SU-DHL-6 (cell line): ENCODE measurements around the gene TGM3.

Experiments
- H2AFZ ChIP-seq: fragments of 200-600 bp; sonication (generic); 2 replicates; pipeline ENCODE4 v1.6.1; 2014; ENCODE audit warnings: low read depth, mild to moderate bottlenecking, moderate library complexity, mixed read lengths, antibody characterized with exemption, low read length; ENCODE audit not compliant: severe bottlenecking
- H3F3A ChIP-seq: fragments of 200-600 bp; shearing (Covaris generic); 2 replicates; pipeline ENCODE4 v1.6.0; 2016; ENCODE audit warnings: antibody characterized with exemption, mild to moderate bottlenecking; ENCODE audit not compliant: insufficient read depth
- H3K27ac ChIP-seq: fragments of 200-600 bp; sonication (generic); 2 replicates; pipeline ENCODE4 v1.5.1; 2016; ENCODE audit warnings: low read depth, mild to moderate bottlenecking, low read length, moderate library complexity, mixed read lengths
- H3K27me3 ChIP-seq: fragments of 200-600 bp; sonication (generic), shearing (Covaris generic); 2 replicates; pipeline ENCODE4 v1.6.0; 2014; ENCODE audit warnings: mild to moderate bottlenecking, low read length
- H3K36me3 ChIP-seq: fragments of 200-600 bp; sonication (generic); 2 replicates; pipeline ENCODE4 v1.6.1; 2014; ENCODE audit warnings: mild to moderate bottlenecking, low read length, mixed read lengths
- H3K4me2 ChIP-seq: fragments of 300-600, 200-600 bp; shearing (Covaris generic), sonication (generic); 2 replicates; pipeline ENCODE4 v1.6.0; 2014; ENCODE audit warnings: low read length, low read depth, mild to moderate bottlenecking; ENCODE audit not compliant: poor library complexity, severe bottlenecking
- H3K4me3 ChIP-seq: fragments of 200-600 bp; sonication (generic); 2 replicates; pipeline ENCODE4 v1.5.1; 2014; ENCODE audit warnings: antibody characterized with exemption, low read length, mild to moderate bottlenecking, mixed read lengths; ENCODE audit not compliant: insufficient read depth, poor library complexity, severe bottlenecking
- H3K79me2 ChIP-seq: fragments of 200-600 bp; sonication (generic); 2 replicates; pipeline ENCODE4 v1.6.1; 2014; ENCODE audit warnings: mild to moderate bottlenecking, low read length, moderate library complexity; ENCODE audit not compliant: insufficient read depth
- H3K9ac ChIP-seq: fragments of 200-600 bp; sonication (generic); 2 replicates; pipeline ENCODE4 v1.7.0; 2014; ENCODE audit warnings: mild to moderate bottlenecking, low read length
- H3K9me2 ChIP-seq: fragments of 200-600 bp; sonication (generic); replicated peaks from 2 replicates; pipeline ENCODE4 v1.6.1; 2014; ENCODE audit warnings: low read length; ENCODE audit not compliant: insufficient read depth
- H3K9me3 ChIP-seq: fragments of 200-600 bp; sonication (generic); 2 replicates; pipeline ENCODE4 v1.6.1; 2014; ENCODE audit warnings: low read length, mixed read lengths; ENCODE audit not compliant: insufficient read depth
- H4K20me1 ChIP-seq: fragments of 200-600 bp; sonication (generic); 2 replicates; pipeline ENCODE4 v1.6.1; 2014; ENCODE audit warnings: low read depth, mild to moderate bottlenecking, antibody characterized with exemption, low read length, moderate library complexity, mixed read lengths
- EZH2phosphoT487 ChIP-seq: fragments of 200-600 bp; sonication (generic), shearing (Covaris generic); conservative IDR thresholded peaks from 2 replicates; pipeline ENCODE4 v1.6.1; 2018; ENCODE audit warnings: mild to moderate bottlenecking, antibody characterized with exemption, low read length, moderate library complexity, mixed read lengths
- TF ChIP-seq, protein P1 (sequence below): fragments of 200-600 bp; sonication (generic); IDR thresholded peaks from one replicate; pipeline ENCODE4 v1.5.1; 2017; ENCODE audit warnings: antibody characterized with exemption, mild to moderate bottlenecking, low read length, moderate library complexity; ENCODE audit not compliant: insufficient read depth, poor library complexity, severe bottlenecking

The TGM3 gene

DNA sequence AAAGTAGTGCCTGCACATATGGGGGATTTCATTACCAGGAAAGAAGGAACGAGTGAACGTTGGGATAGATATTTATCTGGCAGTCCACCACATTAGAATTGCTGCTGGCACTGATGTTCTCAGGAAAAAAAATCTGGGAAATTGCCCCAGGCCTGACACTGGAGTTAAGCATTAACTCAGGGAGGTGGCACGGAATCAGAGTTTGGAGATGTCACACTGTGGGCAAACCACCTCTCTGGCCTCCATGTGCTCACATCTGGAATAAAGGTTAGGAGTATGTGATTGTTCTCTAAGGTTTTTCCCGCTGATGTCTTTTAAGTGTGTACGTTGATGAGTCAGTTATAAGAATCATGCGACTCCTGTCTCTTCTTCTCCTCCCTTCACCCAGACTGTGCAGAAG lies 7.9 kb downstream of the TGM3 start:
- Histone ChIP-seq H3K4me2 (no peak overlapping the region), H3F3A (no peaks in the 10 kb centered on the region), H4K20me1 (no peaks in the 10 kb centered on the region), H3K27ac (no peak overlapping the region), H3K4me3 (no peak overlapping the region), H3K9me3 (no peaks in the 10 kb centered on the region), H3K36me3 (no peaks in the 10 kb centered on the region), H3K79me2 (no peaks in the 10 kb centered on the region), H3K27me3 (no peaks in the 10 kb centered on the region), H3K9me2 (no peaks in the 10 kb centered on the region), H2AFZ (no peak overlapping the region), H3K9ac (no peak overlapping the region)
- TF ChIP-seq, protein P1, sequence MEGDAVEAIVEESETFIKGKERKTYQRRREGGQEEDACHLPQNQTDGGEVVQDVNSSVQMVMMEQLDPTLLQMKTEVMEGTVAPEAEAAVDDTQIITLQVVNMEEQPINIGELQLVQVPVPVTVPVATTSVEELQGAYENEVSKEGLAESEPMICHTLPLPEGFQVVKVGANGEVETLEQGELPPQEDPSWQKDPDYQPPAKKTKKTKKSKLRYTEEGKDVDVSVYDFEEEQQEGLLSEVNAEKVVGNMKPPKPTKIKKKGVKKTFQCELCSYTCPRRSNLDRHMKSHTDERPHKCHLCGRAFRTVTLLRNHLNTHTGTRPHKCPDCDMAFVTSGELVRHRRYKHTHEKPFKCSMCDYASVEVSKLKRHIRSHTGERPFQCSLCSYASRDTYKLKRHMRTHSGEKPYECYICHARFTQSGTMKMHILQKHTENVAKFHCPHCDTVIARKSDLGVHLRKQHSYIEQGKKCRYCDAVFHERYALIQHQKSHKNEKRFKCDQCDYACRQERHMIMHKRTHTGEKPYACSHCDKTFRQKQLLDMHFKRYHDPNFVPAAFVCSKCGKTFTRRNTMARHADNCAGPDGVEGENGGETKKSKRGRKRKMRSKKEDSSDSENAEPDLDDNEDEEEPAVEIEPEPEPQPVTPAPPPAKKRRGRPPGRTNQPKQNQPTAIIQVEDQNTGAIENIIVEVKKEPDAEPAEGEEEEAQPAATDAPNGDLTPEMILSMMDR = no peak
- TF ChIP-seq EZH2phosphoT487 = no peak

DNA sequence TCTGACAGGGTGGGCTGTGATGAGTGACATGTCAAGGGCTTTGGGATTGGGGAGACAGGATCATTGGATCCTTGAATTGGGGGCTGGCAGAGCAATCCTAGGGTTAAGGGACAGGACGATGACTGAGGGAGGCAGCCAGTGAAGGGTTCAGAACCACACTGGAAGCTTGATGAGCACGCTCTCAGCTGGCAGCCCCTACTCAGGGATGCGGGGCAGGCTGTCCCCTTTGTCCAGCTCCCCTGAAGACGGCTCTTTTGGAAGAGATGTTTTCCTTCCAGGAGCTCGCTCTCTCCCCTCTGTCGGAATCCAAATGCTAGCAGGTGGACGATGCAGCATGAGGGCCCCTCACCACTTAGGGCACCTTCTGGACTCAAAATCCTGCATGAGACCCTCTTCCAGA lies 8.4 kb downstream of the TGM3 start:
- no peak for TF ChIP-seq EZH2phosphoT487
- TF ChIP-seq, protein P1 = no peak
- Histone ChIP-seq H3K4me2 (no peak overlapping the region), H4K20me1 (no peaks in the 10 kb centered on the region), H2AFZ (no peak overlapping the region), H3K9ac (no peak overlapping the region), H3K79me2 (no peaks in the 10 kb centered on the region), H3K36me3 (no peaks in the 10 kb centered on the region), H3K27ac (no peak overlapping the region), H3K9me2 (no peaks in the 10 kb centered on the region), H3K4me3 (no peak overlapping the region), H3K27me3 (no peaks in the 10 kb centered on the region), H3K9me3 (no peaks in the 10 kb centered on the region), H3F3A (no peaks in the 10 kb centered on the region)

DNA sequence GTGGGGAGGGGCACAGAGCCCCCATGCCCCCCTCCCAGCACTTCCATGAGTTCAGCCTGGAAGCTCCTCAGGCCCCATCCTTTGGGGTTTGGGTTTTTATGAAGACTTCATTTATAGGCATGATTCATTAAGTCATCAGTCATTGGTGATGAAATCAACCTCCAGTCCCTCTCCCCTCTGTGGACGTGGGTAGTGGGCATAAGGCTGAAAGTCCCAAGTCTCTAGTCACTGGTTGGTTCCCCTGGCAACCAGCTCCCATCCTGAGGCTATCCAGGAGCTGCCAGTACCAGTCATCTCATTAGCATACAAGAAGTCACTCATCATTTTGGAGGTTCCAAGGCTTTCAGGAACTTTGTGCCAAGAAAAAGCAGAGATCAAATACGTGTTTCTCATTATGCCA lies 9.2 kb downstream of the TGM3 start:
- Histone ChIP-seq H3F3A (no peaks in the 10 kb centered on the region), H4K20me1 (no peaks in the 10 kb centered on the region), H3K9ac (no peak overlapping the region), H3K9me2 (no peaks in the 10 kb centered on the region), H3K79me2 (no peaks in the 10 kb centered on the region), H2AFZ (no peak overlapping the region), H3K27ac (no peak overlapping the region), H3K4me2 (no peak overlapping the region), H3K4me3 (no peak overlapping the region), H3K27me3 (no peaks in the 10 kb centered on the region), H3K9me3 (no peaks in the 10 kb centered on the region), H3K36me3 (no peaks in the 10 kb centered on the region)
- TF ChIP-seq, protein P1 = no peak
- TF ChIP-seq EZH2phosphoT487 = no peak
